Activated CD4-positive, alpha-beta T cell treated with anti-CD3 and anti-CD28 coated beads for 4 hours (primary cell): ENCODE data around the gene WHRN.

Experiments
- DNase-seq, 2 donors: peaks; one replicate each; pipeline ENCODE4 v3.0.0-alpha.2; 2020

WHRN gene

GRCh38 chr9:114513055-114513958, 8.0 kb upstream of the WHRN start:
- no peak for DNase-seq

DNA sequence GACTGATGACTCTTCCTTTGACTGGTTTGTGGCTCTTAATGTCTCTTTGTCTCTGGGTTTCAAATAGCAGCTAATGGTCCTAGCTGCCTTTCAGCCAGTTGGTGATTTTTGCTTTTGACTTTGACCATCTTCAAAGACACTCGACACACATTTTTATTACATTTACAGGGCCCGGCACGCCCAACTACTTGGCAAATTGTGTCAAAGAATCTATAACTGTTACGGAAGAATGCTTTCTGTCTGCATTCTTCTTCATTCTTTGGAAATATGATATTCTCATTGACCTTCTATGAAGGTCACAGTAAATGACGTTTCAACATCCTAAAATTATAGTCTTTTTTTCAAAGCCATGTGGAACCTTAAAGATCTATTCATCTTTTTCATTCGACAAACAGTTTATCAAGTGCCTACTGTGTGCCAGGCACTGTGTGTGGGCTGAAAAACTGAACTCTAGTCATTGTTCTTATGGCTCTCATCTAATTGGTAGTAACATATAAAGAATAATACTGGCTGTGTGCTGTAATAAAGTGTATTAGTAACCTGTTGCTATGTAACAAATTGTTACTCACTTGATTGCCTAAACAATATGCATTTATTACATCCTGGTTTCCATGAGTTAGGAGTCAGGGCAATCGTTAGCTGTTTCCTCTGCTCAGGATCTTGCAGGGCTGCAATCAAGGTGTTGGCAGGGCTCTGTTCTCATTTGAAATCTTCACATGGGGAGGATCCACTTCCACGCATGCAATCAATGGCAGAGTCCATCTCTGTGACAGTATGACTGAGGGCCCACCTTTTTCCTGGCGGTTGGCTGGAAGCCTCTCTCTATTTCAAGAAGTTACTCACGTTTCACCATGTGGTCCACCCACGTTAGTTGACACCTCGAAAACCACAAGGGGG, 7.0 kb upstream of the WHRN start:
- DNase-seq = no peak

- DNase-seq = no peak
These were observed 2.5 kb upstream of the WHRN start for GRCh38 chr9:114507726-114508125.

DNA sequence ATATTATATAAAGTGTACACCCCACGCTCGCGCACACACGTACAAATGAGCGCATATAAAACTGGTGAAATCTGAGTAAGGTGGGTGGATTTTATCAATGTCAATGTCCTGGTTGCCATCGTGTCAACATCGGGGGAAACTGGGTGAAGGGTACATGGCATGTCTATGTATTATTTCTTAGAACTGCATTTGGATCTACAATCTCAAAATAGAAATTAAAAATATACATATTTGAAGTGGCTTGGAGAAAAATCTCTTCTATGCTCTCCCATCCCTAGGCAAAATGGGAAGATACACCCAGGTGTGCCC, 763 bp upstream of the WHRN start:
- no peak for DNase-seq

- DNase-seq = peak; percentile 27 to 33
These were observed 709 bp downstream of the WHRN start for GRCh38 chr9:114504341-114505186.

- no peak for DNase-seq
These were observed 1.5 kb downstream of the WHRN start for GRCh38 chr9:114503522-114504340.

DNA sequence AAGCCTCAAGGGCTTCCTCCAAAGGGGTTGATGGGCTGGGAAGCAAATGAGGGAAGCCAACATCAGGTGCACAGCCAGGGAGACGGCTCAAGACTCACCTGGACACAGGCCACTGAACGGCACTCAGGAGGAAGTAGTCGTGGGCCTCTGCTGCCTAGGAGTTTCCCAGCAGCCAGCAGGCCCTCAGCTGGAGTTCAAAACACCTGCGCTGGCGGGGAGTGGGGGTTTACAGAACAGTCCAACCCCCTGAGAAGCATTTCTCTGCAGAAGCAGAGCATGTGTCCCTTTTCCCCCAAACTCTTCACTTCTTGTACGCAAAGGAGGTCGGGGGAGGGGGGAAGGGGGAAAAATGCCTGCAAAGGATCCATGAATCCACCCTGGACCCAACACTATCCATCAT, 2.3 kb downstream of the WHRN start:
- no peak for DNase-seq

DNA sequence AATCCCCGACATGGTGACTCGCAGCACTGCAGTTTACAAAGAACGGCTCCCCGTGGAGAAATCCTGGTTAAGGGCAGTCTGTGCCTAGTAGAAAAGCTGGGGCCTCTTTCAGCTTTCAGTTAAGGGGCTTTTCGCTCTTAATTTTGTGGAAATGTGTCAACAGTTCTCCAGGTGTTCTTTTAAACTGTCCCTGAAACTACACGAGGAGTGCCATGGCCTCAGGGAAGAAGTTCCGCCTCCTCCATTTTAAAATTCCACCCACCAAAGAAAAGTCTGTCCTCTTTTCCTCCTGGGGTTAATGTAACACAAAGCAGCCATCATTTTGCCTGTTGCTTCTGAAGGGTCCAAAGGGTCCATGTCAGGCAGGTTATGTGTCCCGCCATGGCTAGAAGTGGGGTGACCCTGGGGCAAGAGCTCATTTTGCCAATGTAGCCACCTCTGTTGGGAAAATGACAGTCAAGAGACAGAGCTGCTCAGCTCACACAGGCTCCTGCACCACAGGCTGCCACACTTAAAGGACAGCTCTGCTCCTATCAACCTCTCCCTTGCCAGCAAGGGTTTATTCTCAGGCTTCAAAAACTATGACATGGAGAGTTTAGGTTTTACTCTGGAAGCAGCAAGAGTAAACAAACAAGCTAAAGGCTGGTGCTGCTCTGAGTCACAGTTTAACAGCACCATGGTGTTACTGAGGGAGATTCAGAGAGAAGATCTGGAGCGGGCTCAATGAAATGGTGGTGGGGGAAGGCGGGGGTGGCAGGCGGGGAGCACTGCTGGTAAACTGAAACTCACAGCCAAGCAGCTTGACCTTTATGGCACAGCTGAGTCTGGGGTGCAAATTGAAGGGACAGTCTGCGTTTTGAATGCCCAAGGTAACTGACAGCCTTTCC, 3.2 kb downstream of the WHRN start:
- DNase-seq = no peak

GRCh38 chr9:114500697-114501292, 4.5 kb downstream of the WHRN start:
- DNase-seq = no peak

DNA sequence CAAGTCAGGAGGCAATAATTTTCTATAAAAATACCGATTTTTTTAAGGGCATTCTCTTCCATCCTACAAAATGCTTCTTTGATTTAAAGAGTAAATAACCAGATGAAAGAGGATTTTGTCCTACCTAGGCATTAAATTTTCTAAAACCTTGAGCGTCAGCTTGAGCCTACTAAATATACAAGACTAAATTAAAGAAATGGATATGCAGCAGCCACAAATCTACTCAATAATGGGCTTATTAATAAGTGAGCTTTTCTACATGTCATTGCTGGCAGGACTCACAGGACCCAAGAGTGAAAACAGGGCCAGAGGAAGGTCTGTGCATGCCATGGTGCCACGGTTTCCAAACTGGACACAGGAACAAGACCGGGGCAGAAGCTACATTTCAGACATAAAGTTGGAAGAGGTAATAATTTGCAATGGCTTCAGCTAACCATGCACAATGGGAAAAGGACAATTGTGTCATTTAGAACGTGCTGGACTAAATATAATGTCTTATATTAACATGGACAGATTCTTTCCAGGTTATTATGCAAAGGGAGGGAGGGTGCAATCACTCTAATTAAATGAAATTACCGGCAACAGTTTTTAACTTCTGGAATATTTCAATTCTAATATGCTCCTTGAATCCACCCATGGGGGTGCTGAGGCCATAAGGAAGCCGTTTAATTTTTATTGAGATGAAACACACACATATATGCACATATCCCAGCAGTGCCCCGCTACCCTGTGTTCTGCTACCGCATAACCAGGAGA, 5.2 kb downstream of the WHRN start:
- no peak for DNase-seq

DNA sequence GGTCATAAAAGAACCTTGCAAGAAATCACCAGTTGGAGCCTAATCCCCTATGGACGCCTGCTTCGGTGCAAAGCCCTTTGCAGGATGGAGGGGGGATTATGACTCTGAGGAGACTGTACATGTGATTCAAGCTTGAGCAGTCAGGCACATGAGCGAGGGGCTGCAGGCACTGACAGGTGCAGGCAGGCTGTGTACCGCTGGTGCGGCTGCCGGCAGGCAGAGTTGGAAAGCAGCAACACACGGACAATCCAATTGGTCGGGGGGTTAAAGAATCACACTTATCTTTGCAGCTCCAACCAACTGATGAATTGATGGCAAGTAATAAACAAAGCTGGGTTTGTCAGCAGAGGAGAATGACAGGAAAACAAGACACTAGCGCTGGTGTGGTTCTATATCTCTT, 5.7 kb downstream of the WHRN start:
- no peak for DNase-seq

GRCh38 chr9:114497727-114498382, 7.4 kb downstream of the WHRN start:
- no peak for DNase-seq

DNA sequence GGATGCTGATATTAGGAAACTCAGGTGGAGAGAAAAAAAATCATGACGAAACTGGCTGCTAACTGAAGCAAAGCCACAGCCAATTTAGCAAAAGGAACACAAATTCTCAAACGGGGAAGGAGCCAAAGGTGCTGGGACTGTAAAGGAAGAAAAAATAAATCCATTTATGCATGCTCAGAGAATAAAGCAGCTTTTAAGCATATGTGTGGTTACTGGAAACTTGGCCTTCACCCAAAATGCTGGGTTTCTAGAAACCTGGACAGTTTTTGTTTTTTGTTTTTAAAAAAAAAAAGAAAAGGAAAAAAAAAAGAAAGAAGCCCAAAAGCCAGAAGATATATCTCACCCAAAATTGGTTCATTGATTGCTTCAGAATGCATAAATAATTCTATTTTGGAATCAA, 8.0 kb downstream of the WHRN start:
- no peak for DNase-seq

DNA sequence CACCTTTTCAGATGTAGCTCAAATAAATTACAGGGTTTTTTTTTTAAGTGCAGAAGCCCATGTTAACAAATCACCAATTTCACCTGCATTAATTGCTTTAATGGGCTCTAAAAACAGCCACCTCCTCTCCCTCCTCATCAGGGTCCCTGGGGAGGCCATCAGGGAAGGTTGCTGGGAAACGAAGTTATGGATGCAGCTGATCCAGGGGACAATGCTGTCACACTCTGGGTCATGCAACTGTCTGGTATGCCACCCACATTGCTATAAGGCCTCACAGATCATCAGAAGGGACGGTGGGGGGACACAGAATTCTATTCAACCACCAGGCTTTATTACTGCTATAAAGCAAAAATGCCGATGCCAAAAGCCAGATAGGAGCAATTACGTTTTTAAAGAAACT, 9.3 kb downstream of the WHRN start:
- DNase-seq = no peak

- DNase-seq = no peak
These were observed 10.3 kb downstream of the WHRN start for GRCh38 chr9:114494776-114495569.

DNA sequence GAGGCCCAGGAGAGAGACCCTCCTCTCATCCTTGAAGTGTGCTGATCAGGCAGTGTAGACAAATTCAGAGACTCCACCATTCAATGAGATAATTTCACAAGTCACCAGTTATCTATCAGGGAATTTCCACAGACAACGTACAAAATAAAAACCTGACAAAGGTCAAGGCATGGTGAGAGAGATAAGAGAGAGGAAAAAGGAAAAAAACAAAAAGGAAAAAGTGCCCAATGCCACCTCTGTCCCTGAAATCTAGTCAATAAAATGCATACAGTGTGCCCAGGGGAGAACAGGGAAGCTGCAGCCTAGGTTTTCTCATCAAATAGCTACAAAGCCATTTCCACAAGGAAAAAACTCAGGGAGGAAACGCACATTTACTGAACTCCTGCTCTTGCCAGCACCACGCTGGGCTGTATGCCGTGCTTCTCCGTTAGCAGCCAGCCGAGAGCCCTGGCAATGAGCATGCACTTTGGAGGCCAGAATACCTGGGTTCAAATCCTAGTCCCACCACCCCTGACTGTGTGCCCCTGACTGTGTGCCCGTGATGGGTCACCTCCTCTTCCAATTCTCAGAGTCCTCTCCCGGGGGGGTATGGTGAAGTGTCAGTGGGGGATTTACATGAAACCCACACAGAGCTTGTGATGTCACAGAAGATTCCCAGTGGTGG, 11.6 kb downstream of the WHRN start:
- no peak for DNase-seq

DNA sequence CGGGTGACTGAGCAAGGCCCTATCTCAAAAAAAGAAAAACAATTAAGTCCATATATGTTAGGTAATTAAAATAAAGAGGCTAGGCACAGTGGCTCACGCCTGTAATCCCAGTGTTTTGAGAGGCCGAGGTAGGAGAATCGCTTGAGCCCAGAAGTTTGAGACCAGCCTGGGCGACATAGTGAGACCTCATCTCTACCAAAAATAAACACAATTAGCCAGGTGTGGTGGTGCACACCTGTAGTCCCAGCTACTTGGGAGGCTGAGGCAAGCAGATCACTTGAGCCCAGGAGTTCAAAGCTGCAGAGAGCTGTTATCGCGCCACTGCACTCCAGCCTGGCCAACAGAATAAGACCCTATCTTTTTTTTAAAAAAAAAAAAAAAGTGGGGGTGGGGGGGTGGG, 12.3 kb downstream of the WHRN start:
- no peak for DNase-seq

- no peak for DNase-seq
These were observed 13.8 kb downstream of the WHRN start for GRCh38 chr9:114491430-114492003.
